CD14-positive monocyte (primary cell): ENCODE data around the gene DHFR. TPM values are rescaled to one million over a fixed set of nuclear protein-coding genes. Genes with fewer than 3 reads are reported as not detected.
A peak's percentile ranks its signal among the peaks of the same experiment; 100 is the strongest.

Experiments used
- DNase-seq, 3 donors: peaks; one replicate each; pipeline ENCODE4 v3.0.0-alpha.2; 2011 to 2022
- H2AFZ ChIP-seq: 2 replicates; pipeline ENCODE4 v1.6.0; 2012; ENCODE audit warnings: mild to moderate bottlenecking, low read depth, low read length, inconsistent platforms; ENCODE audit not compliant: insufficient read depth, poor library complexity, severe bottlenecking
- H3K27ac ChIP-seq, 2 donors: 1 replicate in 1 of 2; 2 replicates in 1 of 2; pipeline ENCODE4 v1.5.1; 2012 to 2013; ENCODE audit warnings: low read length in 2 of 2, control low read depth in 1 of 2, inconsistent platforms in 1 of 2, low read depth in 1 of 2, mild to moderate bottlenecking in 1 of 2
- H3K27me3 ChIP-seq, 2 donors: one replicate each; pipeline versions ENCODE4 v1.6.0 to v1.6.1; 2011 to 2013; ENCODE audit warnings: low read length in 2 of 2; ENCODE audit not compliant: control insufficient read depth in 2 of 2, insufficient read depth in 2 of 2
- H3K36me3 ChIP-seq, 2 donors: replicated peaks in 1 of 2; 1 replicate in 1 of 2; 2 replicates in 1 of 2; pipeline versions ENCODE4 v1.5.1 to v1.6.1; 2012 to 2013; ENCODE audit warnings: low read length in 2 of 2, control low read depth in 1 of 2, inconsistent platforms in 1 of 2, mild to moderate bottlenecking in 1 of 2; ENCODE audit not compliant: insufficient read depth in 2 of 2, control insufficient read depth in 1 of 2
- H3K4me1 ChIP-seq, 2 donors: 1 replicate in 1 of 2; 2 replicates in 1 of 2; pipeline versions ENCODE4 v1.5.1 to v1.6.1; 2012 to 2013; ENCODE audit warnings: low read length in 2 of 2, control low read depth in 1 of 2, inconsistent platforms in 1 of 2, mild to moderate bottlenecking in 1 of 2, moderate library complexity in 1 of 2; ENCODE audit not compliant: insufficient read depth in 2 of 2, control insufficient read depth in 1 of 2
- H3K4me2 ChIP-seq: replicated peaks from 2 replicates; pipeline ENCODE3; 2012; ENCODE audit warnings: low read length, moderate library complexity, mild to moderate bottlenecking; ENCODE audit not compliant: poor library complexity, severe bottlenecking; ENCODE audit errors: extremely low read depth
- H3K4me3 ChIP-seq, 3 experiments: fragments of 200-600 bp in 1 of 3; sonication (generic) in 1 of 3; replicated peaks in 1 of 3; 1 replicate in 2 of 3; 2 replicates in 1 of 3; pipeline ENCODE4 v1.5.1; 2011 to 2013; ENCODE audit warnings: low read length in 3 of 3, mild to moderate bottlenecking in 3 of 3, control low read depth in 2 of 3, low read depth in 2 of 3, inconsistent platforms in 1 of 3, moderate library complexity in 1 of 3
- H3K79me2 ChIP-seq: 2 replicates; pipeline ENCODE4 v1.6.0; 2012; ENCODE audit warnings: mild to moderate bottlenecking, control low read depth, inconsistent platforms, low read length, moderate library complexity; ENCODE audit not compliant: insufficient read depth
- H3K9ac ChIP-seq: 2 replicates; pipeline ENCODE4 v1.6.0; 2017; ENCODE audit warnings: low read length, mild to moderate bottlenecking; ENCODE audit not compliant: insufficient read depth, poor library complexity, severe bottlenecking
- H3K9me3 ChIP-seq, 2 donors: replicated peaks in 1 of 2; 1 replicate in 1 of 2; 2 replicates in 1 of 2; pipeline versions ENCODE4 v1.5.1 to v1.6.1; 2012 to 2013; ENCODE audit warnings: low read length in 2 of 2, control low read depth in 1 of 2; ENCODE audit not compliant: control insufficient read depth in 1 of 2, insufficient read depth in 1 of 2
- H4K20me1 ChIP-seq: 2 replicates; pipeline ENCODE4 v1.6.0; 2012; ENCODE audit warnings: mild to moderate bottlenecking, low read length, control low read depth, moderate library complexity; ENCODE audit not compliant: insufficient read depth
- H3K27ac Mint-ChIP-seq, 7 donors: one replicate each; pipeline ENCODE4 v1.8.0; 2020; ENCODE audit warnings: mild to moderate bottlenecking in 7 of 7, mixed read lengths in 7 of 7, moderate library complexity in 6 of 7, inconsistent platforms in 2 of 7
- H3K27me3 Mint-ChIP-seq, 3 donors: one replicate each; pipeline ENCODE4 v1.8.0; 2021 to 2022; ENCODE audit warnings: low read depth in 3 of 3, mild to moderate bottlenecking in 3 of 3, mixed read lengths in 3 of 3, moderate library complexity in 3 of 3, inconsistent platforms in 1 of 3
- H3K36me3 Mint-ChIP-seq, 2 donors: one replicate each; pipeline ENCODE4 v1.8.0; 2020; ENCODE audit warnings: mixed read lengths in 2 of 2, inconsistent platforms in 1 of 2, mild to moderate bottlenecking in 1 of 2
- H3K4me1 Mint-ChIP-seq: one replicate; pipeline ENCODE4 v1.8.0; 2020; ENCODE audit warnings: mild to moderate bottlenecking, mixed read lengths
- H3K4me3 Mint-ChIP-seq, 2 donors: one replicate each; pipeline ENCODE4 v1.8.0; 2020; ENCODE audit warnings: mild to moderate bottlenecking in 2 of 2, mixed read lengths in 2 of 2, moderate library complexity in 1 of 2
- H3K9me3 Mint-ChIP-seq, 7 donors: one replicate each; pipeline ENCODE4 v1.8.0; 2020 to 2022; ENCODE audit warnings: mixed read lengths in 7 of 7, mild to moderate bottlenecking in 6 of 7, moderate library complexity in 6 of 7, inconsistent platforms in 2 of 7
- WGBS: methylation state at CpG from one replicate; pipeline ENCODE4 v1.1.5; 2013; ENCODE audit warnings: missing lambda C conversion rate; ENCODE audit not compliant: insufficient coverage; 5-methylcytosine and 5-hydroxymethylcytosine counted together
- intact Hi-C, 2 donors: fragments of 100-400 bp; cut with micrococcal nuclease; formaldehyde crosslinking; loops; one replicate each; pipeline versions ENCODE4 v1.15.0 to v1.15.1; 2023
- polyA plus RNA-seq, 3 donors: library from polyadenylated mRNA; depleted of rRNA in 1 of 3; unstranded in 2 of 3; stranded (reverse) in 1 of 3; fragments of 300-500 nt in 2 of 3; fragments of >200 nt in 1 of 3; fragmentation: Illumina TruSeq in 2 of 3; gene quantifications; 1 replicate in 2 of 3; 2 replicates in 1 of 3; pipeline ENCODE4 v1.2.3, GENCODE V29; 2012 to 2021
- TF ChIP-seq, protein P1 (sequence below): fragments of 200-600 bp; IDR thresholded peaks from one replicate; pipeline ENCODE4 v1.8.0; 2022; ENCODE audit warnings: antibody characterized with exemption, mild to moderate bottlenecking

Gene DHFR
- polyA plus RNA-seq, 3 donors, result 0.75 to 2.9 (median 1.1) TPM

GRCh38 chr5:80659106-80659505 lies 4.3 kb upstream of the DHFR start:
- H3K9ac ChIP-seq, result no peak overlapping the region
- H2AFZ ChIP-seq, result no peak overlapping the region
- Mint-ChIP-seq H3K4me3 (no peak overlapping the region), H3K27me3 (no peaks in the 10 kb centered on the region), H3K9me3 (peaks cover 0 to 7% (median 0%) of the 10 kb centered on the region in 7 donors), H3K27ac (peak overlapping the region in 1 of 7 donors; percentile 23), H3K36me3 (peaks cover 57 to 70% of the 10 kb centered on the region in 2 donors), H3K4me1 (peaks cover 16% of the 10 kb centered on the region)
- peak in 1 of 3 donors; percentile 33 for DNase-seq
- 67% methylated on average over 3 of the region's 5 CpGs for WGBS
- H3K9me3 ChIP-seq, result no peaks in the 10 kb centered on the region
- H4K20me1 ChIP-seq, result peaks cover 2% of the 10 kb centered on the region
- no peak overlapping the region for H3K4me3 ChIP-seq
- peaks cover 9 to 11% of the 10 kb centered on the region in 2 donors for H3K4me1 ChIP-seq
- peaks cover 65% of the 10 kb centered on the region for H3K79me2 ChIP-seq
- no peak overlapping the region for H3K27ac ChIP-seq
- intact Hi-C loops, result no loop called here
- H3K36me3 ChIP-seq, result peaks cover 53 to 69% of the 10 kb centered on the region in 2 donors
- no peaks in the 10 kb centered on the region for H3K27me3 ChIP-seq
- TF ChIP-seq, protein P1, sequence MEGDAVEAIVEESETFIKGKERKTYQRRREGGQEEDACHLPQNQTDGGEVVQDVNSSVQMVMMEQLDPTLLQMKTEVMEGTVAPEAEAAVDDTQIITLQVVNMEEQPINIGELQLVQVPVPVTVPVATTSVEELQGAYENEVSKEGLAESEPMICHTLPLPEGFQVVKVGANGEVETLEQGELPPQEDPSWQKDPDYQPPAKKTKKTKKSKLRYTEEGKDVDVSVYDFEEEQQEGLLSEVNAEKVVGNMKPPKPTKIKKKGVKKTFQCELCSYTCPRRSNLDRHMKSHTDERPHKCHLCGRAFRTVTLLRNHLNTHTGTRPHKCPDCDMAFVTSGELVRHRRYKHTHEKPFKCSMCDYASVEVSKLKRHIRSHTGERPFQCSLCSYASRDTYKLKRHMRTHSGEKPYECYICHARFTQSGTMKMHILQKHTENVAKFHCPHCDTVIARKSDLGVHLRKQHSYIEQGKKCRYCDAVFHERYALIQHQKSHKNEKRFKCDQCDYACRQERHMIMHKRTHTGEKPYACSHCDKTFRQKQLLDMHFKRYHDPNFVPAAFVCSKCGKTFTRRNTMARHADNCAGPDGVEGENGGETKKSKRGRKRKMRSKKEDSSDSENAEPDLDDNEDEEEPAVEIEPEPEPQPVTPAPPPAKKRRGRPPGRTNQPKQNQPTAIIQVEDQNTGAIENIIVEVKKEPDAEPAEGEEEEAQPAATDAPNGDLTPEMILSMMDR, result no peak
- H3K4me2 ChIP-seq, result no peak overlapping the region

GRCh38 chr5:80656425-80656824 lies 1.6 kb upstream of the DHFR start:
- Histone ChIP-seq H3K27me3 (no peaks in the 10 kb centered on the region), H4K20me1 (peaks cover 15% of the 10 kb centered on the region), H2AFZ (no peak overlapping the region), H3K9me3 (no peaks in the 10 kb centered on the region), H3K9ac (no peak overlapping the region), H3K79me2 (peaks cover 66% of the 10 kb centered on the region), H3K27ac (no peak overlapping the region), H3K36me3 (peaks cover 39 to 45% of the 10 kb centered on the region in 2 donors), H3K4me1 (peaks cover 18 to 23% of the 10 kb centered on the region in 2 donors), H3K4me3 (no peak overlapping the region), H3K4me2 (no peak overlapping the region)
- peaks cover 45 to 57% of the 10 kb centered on the region in 2 donors for H3K36me3 Mint-ChIP-seq
- H3K4me3 Mint-ChIP-seq, result no peak overlapping the region
- H3K4me1 Mint-ChIP-seq, result peaks cover 26% of the 10 kb centered on the region
- H3K9me3 Mint-ChIP-seq, result peaks cover 0 to 4% (median 0%) of the 10 kb centered on the region in 7 donors
- WGBS, result no CpG with 5 or more reads among the region's 1 CpG
- peak overlapping the region in 1 of 7 donors; percentile 36 for H3K27ac Mint-ChIP-seq
- no peak for DNase-seq
- intact Hi-C loops, result no loop called here
- no peaks in the 10 kb centered on the region for H3K27me3 Mint-ChIP-seq
- TF ChIP-seq, protein P1, result no peak
